HG02623 (cell line): ENCODE measurements around the gene HMX1.

Experiments
- ATAC-seq: cut with Tn5 transposase; IDR thresholded peaks from one replicate; pipeline ENCODE4 v1.9.1; 2021; ENCODE audit warnings: moderate library complexity; ENCODE audit not compliant: unreplicated experiment

The HMX1 gene

GRCh38 chr4:8893227-8893623 lies 21.6 kb upstream of the HMX1 start:
- ATAC-seq, result no peak

- ATAC-seq, result no peak
Measured at GRCh38 chr4:8892556-8893226, 21.1 kb upstream of the HMX1 start.

- ATAC-seq, result no peak
Measured at GRCh38 chr4:8891646-8892555, 20.3 kb upstream of the HMX1 start.

GRCh38 chr4:8891255-8891645 lies 19.6 kb upstream of the HMX1 start:
- ATAC-seq, result no peak

DNA sequence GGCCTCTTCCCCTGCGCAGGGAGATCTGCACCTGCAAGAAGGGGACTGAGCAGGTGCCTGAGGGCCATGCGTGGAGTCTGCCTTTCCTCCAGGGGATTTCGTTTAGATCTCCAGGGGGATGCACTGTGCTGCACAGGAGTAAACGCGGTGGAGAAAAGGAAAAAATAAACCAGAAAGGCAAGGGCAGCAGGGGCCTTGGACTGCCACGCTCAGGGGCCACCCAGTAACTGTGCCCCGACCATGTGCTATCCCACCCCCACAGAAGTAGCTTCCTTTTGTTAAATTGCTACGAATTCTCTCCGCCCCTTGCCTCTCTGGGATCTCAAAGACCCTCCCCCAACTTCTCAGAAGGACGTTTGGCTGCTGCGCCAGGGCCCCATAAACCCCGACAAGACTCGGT lies 17.2 kb upstream of the HMX1 start:
- no peak for ATAC-seq

DNA sequence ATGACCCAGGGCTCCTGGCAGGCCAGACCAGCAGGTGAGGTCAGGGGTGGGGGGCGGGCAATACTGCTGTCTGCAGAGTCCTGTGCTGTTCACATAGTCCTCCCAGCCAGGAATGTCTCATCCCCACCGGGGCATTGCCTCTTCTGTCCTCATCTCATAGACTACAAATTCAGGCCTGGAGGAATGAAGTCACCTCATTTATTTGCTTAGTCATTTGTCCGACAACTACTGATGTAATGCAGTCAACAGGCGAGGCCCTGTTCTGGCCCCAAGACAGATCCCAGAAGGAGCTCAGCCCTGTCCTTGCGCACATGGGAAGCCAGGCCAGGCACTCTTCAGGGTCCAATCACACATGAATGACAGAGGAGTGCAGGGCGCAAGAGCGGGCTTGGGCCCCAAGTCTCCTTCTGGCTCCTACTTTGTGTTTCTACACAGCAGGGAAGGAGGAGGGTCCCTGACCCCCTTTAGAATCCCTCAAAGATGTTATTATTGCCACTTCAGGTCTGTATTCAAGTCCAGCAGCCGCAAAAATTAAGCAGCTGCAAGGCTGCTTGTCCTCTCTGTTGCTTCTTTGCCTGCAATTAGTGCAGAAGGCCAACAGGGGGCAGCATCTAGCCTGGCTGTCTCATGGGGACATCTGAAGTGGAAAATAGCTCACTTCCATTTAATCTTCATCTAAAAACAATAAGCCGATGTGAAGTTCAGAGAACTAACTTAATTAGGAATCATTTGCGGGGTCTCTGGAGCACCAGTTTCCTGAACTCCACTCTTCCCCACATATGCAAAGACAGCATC lies 15.2 kb upstream of the HMX1 start:
- no peak for ATAC-seq

DNA sequence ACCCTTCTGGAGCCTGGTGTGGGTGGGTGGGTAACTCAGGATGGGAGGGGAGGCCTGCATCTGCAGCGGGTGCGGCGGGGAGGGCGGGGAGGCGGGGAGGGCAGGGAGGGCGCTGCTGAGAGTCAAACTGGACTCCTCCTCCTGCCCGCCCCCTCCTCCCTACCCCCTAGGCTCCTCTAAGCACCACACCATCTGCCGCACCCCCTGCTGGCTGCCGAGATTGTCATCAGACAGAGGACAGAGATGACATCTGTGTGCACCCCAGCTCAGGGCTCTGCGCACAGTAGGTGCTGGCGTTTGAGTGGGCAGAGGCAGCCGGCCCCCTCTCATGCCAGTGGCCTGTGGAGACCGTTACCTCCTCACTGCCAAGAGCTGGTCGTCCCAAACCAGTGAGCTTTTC lies 10.6 kb upstream of the HMX1 start:
- no peak for ATAC-seq

- no peak for ATAC-seq
Measured at GRCh38 chr4:8880851-8881250, 9.2 kb upstream of the HMX1 start.

GRCh38 chr4:8879574-8879973 lies 7.9 kb upstream of the HMX1 start:
- ATAC-seq, result no peak

DNA sequence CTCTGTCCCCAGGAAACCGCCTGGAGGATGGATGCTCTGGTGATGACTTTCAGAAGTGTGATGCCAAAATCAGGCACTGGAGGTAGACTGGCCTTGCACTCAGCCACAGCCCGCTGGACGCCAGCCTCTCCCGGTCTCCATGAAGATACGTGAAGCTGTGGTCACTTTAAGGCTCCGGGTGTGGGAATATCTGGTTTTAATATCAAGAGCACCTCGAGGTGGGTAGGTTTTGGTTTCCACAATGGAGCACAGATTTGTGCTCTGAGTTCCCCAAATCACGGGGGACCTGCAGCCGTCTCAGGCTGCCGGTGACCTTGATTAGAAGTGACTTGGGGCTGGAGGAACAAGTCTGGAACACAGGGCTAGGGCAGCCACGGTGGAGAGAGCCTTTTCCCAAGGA lies 6.8 kb upstream of the HMX1 start:
- ATAC-seq, result no peak

DNA sequence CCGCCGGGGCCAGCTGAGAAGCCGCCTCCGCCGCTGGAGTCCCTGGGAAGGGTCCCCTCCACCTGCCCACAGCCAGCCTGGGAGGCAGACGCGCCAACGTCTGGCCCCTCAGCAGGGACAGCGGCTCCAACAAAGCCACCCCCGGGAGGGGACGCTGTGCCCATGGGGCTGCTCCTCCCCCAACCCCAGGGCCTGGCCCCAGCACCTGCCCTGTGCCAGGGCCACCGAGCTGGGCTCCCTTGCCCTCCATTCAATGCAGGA lies 6.1 kb upstream of the HMX1 start:
- ATAC-seq, result no peak

GRCh38 chr4:8876982-8877779 lies 5.5 kb upstream of the HMX1 start:
- no peak for ATAC-seq

DNA sequence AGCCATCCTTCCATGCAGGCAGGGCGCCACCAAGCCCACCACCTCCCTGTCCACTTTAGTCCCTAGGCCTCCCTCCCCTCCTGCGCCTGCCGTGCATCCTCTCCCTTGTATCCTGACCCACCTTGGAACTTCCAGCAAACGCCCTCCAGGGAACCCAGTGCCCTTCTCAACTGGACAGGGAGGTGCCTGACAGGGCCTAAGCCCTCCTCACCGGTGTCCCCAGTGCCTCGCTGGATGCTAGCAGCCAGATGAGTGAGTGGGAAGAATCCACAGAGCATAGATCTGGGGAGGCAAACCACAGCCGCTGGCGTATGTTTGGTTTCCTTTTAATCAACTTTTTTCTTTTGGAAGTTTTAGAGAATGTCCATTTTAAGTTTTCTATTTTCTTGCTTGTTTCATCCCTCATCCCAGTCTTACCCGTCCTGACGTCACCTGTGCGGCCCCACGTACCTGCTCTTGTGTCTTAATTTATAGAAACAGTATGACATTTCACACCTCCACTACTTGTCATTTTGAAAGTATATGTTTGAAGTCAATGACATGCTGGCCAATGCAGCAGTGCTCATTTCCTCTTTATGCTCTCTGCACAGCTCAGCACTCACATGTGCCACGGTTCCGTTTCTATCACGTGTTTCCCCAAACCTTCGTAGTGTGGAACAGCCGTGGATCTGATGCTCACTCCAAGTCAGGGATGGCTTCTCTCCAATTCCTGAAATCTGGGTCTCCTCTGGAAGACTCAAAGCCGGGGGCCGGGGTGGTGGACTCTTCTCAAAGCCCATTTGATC lies 3.4 kb upstream of the HMX1 start:
- no peak for ATAC-seq

- no peak for ATAC-seq
Measured at GRCh38 chr4:8874003-8874895, 2.6 kb upstream of the HMX1 start.

DNA sequence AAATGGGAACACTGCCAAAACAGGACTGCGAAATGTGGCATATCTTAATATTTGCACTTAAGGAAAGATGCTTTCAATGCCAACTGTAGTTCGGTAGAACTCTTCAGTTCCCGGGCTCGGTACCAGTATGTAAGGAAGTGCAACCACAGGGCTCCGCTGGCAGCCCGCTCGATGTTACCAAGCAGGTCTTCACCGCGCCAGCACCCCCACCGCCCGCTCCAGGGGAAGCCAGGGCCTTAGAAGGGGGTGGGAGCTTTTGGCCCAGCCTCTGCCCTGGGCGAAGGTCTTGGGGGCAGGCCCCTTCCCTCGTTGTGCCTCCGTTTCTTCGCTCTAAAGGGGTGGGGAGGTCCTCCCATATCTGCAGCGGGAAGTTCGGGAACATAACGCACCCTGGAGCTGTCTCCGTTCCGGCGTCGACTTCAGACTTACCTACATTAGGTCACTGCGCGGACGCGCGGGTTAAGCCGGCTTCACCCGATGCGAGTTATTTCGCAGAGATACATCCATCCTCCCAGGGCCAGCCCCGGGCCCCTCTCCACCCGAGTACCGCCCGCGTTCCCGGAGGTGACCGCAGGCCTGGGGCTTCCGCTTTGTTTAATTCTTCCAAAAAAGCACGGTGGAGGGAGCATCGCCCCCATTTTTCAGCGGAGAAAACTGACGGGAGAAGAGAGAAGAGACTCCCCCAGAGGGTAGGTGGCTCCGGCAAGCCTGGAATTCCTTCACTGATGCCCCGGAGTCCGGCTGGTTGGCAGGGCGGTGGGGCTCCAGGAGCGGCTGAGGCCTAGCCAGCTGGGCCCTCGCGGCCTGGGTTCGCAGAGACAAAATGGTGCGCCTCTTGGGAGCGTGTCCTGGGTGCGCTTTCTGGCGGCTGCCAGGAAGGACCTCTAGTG lies 1.0 kb upstream of the HMX1 start:
- ATAC-seq, result no peak

DNA sequence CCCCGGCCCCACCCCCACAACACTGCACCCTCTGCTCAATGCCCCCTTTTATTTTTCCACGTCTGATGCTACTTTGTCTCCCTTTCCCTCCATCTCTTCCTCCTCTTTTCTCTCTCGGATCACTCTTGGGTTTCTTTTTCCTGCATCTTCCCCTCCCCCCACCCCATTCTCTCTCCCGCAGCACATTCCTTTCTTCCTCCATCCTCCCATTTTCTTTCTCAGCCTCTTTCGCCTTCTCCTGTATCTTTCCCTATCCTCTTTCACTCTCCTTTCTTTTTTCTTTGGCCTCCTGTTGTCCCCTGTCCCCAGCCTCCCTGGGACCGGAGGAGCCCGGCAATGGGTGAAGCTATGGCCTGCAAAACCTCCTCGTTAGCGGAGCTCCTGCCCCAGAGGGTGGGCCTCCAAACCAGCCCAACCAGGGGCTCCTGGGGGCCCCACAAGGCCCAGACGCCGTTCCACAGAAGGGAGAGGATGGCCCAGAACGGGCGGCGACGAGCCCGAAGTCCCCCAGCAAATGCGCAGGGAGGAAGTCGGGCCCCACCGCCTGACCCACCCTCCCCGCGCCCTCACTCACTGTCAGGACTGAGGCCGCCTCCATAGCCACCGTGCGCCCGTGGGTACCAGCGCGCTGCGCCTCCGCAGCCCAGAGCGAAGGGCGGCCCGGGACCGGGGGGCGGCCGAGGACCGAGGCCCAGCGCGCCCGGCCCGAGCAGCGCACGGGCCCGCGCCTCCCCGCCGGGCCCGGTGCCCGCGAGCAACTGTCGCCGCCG lies 807 bp downstream of the HMX1 start:
- no peak for ATAC-seq

GRCh38 chr4:8869898-8870646 lies 1.6 kb downstream of the HMX1 start:
- no peak for ATAC-seq
